IPS-15b (cell line): ENCODE data around the gene APRT.

Experiments used
- H3K27me3 ChIP-seq: one replicate; pipeline ENCODE4 v1.6.1; 2013; ENCODE audit warnings: low read length; ENCODE audit not compliant: control insufficient read depth, insufficient read depth
- H3K36me3 ChIP-seq: one replicate; pipeline ENCODE4 v1.6.1; 2013; ENCODE audit warnings: low read length; ENCODE audit not compliant: control insufficient read depth, insufficient read depth
- H3K4me1 ChIP-seq: one replicate; pipeline ENCODE4 v1.6.1; 2013; ENCODE audit warnings: mild to moderate bottlenecking, low read length; ENCODE audit not compliant: control insufficient read depth, insufficient read depth
- H3K4me3 ChIP-seq: one replicate; pipeline ENCODE4 v1.5.1; 2013; ENCODE audit warnings: low read depth, low read length
- H3K9ac ChIP-seq: one replicate; pipeline ENCODE4 v1.6.1; 2013; ENCODE audit warnings: low read depth, mild to moderate bottlenecking, low read length
- H3K9me3 ChIP-seq: one replicate; pipeline ENCODE4 v1.6.1; 2013; ENCODE audit warnings: mild to moderate bottlenecking, low read length; ENCODE audit not compliant: control insufficient read depth, insufficient read depth

The APRT gene

DNA sequence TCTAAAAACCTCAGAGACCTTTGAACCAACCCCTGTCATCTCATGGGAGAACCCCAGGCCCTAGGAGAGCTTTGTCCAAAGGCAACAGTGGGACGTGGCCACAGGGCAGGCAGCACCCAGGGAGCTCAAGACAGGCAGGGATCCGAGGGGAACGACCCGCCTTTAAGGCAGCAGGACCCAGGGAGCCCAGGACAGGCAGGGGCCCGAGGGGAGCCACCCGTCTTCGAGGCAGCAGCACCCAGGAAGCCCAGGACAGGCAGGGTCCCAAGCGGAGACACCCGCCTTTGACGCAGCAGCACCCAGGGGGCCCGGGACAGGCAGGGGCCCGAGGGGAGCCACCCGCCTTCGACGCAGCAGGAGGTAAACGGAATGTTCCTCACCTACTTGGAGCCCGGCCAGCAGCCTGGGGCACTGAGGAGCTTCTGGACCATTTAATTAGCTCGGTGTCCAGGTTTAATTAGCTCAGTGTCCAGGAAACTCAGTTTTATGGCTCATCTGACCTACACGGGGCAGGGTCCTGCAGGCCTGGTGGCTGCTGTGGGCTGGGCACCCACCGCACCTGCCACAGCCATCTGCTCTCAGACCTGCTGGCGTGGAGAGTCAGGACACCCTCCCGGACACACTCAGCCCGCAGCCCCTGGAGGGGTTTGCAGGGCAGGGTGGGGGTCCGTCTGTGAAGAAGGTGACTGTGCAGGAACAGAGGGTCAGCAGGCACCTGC, 51.1 kb downstream of the APRT start:
- Histone ChIP-seq H3K27me3 (no peaks in the 10 kb centered on the region), H3K36me3 (no peaks in the 10 kb centered on the region), H3K9me3 (no peaks in the 10 kb centered on the region), H3K4me3 (no peak overlapping the region), H3K4me1 (peaks cover 3% of the 10 kb centered on the region), H3K9ac (no peak overlapping the region)

GRCh38 chr16:88759976-88760350, 51.8 kb downstream of the APRT start:
- Histone ChIP-seq H3K36me3 (no peaks in the 10 kb centered on the region), H3K4me3 (no peak overlapping the region), H3K4me1 (peaks cover 3% of the 10 kb centered on the region), H3K9ac (no peak overlapping the region), H3K9me3 (no peaks in the 10 kb centered on the region), H3K27me3 (no peaks in the 10 kb centered on the region)
